CD4-positive, alpha-beta T cell treated with Interleukin-1 beta for 1 hour (primary cell): ENCODE measurements around the gene HOXB6.

Experiments
- DNase-seq, 2 donors: peaks; one replicate each; pipeline ENCODE4 v3.0.0-alpha.2; 2020 to 2022

HOXB6 gene

DNA sequence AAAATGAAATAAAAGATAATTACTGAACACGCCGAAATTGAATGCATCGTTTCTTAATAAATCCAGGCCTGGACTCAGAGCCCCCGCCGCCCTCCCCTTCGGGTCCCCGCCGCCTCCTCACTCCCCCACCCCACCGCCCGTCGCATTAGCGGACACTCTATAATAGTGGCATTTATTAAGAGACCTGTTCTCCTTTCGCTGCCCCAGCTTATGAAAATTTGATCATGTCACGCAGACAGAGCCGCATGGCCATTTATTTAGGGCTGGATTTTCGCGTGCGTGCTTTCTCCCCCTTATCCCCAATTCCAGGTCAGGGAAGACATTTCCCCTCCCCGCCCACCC lies 53.6 kb downstream of the HOXB6 start:
- no peak for DNase-seq

DNA sequence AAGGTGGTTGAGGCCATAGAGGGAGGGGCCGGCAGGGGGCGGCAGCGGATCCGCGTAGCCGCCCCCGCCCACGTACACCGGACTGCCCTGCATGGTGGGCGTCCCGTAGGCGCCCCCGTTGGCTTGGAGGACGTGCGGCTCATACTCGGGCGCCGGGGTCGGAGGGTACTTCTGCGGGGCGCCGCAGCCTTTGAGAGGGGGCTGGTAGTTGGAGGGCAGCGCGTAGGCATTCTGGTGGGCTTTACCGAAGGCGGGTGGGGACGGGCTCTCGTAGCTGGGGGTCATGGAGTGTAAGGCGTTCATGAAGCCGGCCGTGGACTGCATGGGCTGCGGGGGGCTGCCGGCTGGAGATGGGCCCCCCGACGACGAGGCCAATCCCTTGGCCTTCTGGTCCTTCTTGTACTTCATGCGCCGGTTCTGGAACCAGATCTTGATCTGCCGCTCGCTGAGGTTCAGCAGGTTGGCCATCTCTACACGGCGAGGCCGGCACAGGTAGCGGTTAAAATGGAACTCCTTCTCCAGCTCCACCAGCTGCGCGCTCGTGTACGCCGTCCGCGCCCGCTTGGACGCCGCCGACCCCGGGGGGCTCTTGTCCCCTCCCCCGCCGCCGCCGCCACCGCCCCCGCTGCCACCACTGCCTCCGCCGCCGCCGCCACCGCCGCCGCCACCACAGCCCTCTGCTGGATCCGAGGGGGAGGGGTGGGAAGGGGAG lies 54.1 kb downstream of the HOXB6 start:
- no peak for DNase-seq

DNA sequence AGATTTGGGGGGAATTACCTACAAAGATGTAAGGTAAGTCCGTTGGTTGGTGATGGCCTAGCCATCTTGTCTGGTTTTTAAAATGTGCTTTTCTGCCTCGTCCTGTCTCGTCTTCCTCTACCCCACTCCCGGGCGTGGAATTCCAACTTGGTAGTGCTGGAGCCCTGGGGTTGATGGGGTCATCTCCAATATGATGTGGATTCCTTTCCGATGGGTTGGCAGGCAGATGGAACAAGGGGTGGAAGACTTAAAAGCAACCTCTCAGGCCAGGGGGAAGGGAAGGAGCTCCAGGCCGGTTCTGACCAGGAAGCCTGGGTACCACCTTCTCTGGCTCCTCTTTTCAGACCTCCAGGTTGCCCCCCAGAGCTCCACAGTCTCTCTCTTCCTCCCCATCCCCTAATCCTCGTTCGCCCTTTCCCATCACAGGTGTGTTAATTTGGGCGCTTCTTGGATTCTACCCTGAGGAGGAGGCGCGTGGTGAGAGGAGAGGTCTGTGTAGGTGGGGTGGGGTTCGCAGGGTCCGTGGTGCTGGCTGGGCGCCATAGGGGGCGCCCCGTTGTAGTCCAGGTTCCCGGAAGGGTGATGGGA lies 54.8 kb downstream of the HOXB6 start:
- DNase-seq = no peak

DNA sequence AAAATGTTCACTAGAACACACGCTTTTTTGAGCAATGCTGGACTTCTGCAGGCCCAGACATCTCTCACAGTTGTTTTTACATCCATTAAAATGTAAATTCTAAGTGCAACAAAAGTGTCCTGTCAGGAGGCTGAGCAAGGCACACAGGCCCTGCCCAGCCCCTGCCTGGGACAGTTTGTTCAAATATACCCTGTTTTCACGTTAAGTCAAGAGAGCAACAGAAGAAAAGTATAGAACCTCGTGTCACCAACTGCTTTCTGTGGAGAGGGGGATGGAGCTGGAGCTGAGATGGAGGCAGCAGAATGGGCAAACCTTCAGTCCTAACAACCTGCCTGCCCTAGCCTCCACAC lies 55.5 kb downstream of the HOXB6 start:
- no peak for DNase-seq

DNA sequence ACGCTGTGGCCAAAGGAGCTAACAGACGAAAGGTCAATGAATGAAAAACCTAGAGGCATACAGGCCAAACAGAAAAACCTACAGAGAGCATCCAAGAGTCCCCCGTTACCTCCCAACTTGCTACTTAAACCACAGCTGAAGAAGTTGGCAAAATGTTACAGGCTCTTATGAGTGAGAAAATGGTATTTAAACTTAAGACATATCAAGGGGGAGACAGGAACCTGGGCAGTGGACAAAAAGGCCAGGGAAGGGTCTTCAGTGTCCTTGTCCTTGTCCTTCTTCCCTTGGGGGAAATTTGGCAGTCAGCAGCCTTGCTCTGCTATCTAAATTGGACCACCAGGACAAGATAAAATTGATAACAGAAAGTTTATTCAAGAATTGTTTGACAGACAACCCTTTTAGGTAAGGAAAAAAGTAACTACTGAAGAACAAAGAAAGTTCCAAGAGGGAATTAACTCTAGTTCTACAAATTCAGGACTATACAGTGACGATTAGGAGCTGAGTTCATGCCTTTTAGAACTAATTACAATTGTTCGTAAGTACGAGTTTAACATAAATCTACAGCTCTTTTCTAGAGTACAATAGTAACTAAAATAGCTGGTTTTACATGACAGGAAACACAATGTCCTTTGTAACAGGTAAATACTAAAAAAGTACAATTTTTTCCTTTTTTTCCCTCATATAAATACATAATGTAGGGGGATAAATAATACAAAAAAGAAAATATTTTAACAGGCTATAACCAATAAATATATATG lies 56.1 kb downstream of the HOXB6 start:
- no peak for DNase-seq

DNA sequence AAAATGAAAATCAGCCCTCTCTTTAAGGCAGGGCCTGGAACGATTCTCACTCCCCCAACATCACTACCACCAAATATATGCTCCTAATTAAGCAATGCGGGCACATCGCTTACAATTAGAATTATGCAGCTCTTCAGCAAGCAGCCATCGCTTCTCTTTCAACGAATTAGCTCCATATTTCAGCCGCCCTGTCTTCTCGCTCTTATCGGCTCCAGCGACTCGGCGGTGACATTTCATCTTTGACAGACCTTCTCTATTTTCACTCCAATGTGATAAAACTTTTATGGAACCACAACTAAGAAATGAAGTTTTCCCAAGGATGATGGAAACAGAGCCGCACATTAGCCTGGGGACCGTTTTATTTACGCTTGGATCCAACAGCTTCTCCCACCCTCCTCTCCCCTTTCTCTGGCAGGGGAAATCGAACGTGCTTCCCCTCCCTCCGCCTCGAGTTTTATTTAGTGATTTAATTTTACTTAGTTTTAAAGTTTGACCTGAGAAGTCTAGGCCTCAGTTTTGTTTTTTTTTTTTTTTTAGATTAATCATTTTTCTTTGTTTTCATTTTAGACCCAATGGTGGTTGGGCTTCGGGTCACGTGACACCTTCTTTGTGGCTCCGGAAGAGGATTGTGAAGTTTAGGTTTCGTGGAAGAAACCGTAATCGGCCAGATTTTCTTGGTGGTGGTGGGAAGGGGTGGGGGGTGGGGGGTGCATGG lies 56.8 kb downstream of the HOXB6 start:
- peak; percentile 37 to 54 for DNase-seq

DNA sequence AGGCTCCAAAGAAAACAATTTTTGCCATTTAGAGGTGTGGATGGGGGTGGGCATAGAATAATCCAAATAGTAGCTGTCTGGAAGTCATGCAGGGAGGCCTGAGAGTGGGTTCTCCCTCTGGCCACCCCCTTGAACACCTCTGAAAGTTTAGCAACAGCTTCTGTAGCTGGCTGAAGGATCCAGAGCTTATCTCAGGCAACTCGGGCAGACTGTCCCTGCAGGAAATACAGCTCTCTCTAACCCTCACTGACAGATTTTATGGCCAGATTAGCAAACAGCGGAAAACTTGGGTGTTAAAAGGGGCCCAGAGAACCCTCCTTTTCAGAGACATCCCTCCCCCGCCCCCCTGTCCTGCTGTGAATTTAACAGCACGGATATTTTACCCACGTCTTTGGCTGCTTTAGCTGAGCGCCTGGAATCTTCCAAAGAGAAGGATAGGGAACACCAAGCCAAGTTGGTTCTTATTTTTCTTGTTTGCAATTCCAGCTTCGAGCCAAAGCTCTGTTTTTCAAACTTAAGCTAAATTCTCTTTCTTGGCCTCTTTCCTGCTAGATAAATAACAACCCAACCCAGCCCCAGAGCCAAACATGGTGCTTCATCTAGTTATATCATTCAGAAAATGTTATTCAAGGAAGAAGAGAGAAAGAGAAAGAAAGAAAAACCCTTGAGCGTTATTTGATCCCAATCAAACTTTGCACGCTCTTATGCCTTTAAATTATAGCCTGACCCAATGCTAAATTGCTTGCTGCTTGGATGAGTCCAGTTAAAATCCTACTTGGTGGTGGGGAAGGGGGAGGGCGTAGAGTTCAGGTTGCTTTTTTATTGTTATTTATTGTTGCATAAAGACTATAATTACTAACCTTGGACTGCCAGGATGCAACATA lies 57.6 kb downstream of the HOXB6 start:
- DNase-seq = no peak

DNA sequence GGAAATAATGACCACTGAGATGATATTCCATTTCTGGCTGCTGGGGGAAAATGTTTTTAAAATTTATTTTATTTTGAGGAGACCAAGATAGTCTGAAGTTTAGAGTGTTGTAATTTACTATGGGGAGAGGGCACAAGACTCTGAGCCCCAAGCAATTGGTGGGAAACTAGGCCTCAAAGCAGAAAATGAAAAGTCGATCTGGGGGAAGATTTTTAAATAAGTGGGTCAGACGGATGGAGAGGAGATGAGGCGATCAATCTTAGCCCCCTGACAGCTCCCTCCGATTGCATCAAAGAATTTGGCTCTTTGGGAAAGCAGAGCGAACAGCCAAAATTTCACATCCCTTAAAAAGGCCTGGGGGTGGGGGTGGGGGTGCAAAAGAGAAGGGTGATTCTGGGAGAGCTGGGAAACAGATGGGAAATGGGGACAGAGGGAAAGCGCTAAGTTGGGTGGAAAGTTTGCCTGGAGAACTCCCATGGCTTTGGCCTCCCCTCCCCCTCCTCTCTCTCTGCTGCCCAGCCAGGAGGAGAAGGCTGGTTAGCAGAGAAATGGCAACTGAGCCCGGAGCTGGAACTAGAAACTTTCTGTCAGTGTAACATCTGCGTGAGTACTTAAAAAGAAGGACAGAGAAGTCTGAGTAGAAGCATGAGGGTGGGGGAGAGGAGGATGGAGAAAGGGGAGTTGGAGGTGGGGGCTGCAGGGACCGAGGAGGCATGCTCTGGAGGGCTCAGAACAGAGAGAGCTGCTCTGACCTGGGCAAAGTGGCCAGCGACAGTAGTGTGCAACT lies 58.5 kb downstream of the HOXB6 start:
- no peak for DNase-seq
